NCI-H460 (cell line): ENCODE results near the gene HSPA2. TPM values are rescaled to one million over a fixed set of nuclear protein-coding genes. Genes with fewer than 3 reads are reported as not detected.

Source experiments
- small RNA-seq, 2 experiments: library from RNA; depleted of rRNA; stranded (forward); fragments of <200 nt; gene quantifications; one replicate each; pipeline ENCODE3, GENCODE V24; 2014
- total RNA-seq: library from RNA; depleted of rRNA; stranded (reverse); fragments of >200 nt; shearing (Covaris generic); gene quantifications from 2 replicates; pipeline ENCODE4 v1.2.3, GENCODE V29; 2014; rRNA removed

HSPA2 gene
- total RNA-seq, 1 experiment from 2014 or later: 3.8 TPM

Small RNA genes lying within 50 kb of the gene (small RNA-seq; reads per million reads assigned to genes)
- 0 reads per million in 2 experiments for gene AL049869.4

Other genes starting within 250 kb of the HSPA2 start
- gene ESR2, start 246.4 kb upstream of the HSPA2 start, total RNA-seq: 0.07 TPM in 1 of 2 replicates, not detected in the other
- gene MTHFD1, start 152.4 kb upstream of the HSPA2 start, total RNA-seq: 53.6 and 63.5 TPM in 2 replicates
- gene AKAP5, start 75.2 kb upstream of the HSPA2 start, total RNA-seq: 0.12 and 0.22 TPM in 2 replicates
- gene ZBTB25, start 36.9 kb upstream of the HSPA2 start, total RNA-seq: 12.5 and 13.8 TPM in 2 replicates
- 30.5 and 32.9 TPM in 2 replicates for gene ZBTB1, start 36.0 kb upstream of the HSPA2 start, total RNA-seq
- 0.22 and 0.61 TPM in 2 replicates for gene PPP1R36, start 9.2 kb downstream of the HSPA2 start, total RNA-seq
- 16.4 and 20.6 TPM in 2 replicates for gene PLEKHG3, start 163.7 kb downstream of the HSPA2 start, total RNA-seq